Activated T-helper 1 cell treated with anti-CD3 and anti-CD28 coated beads, Interleukin-2, amount 50 U/mL, for 16 hours (primary cell): ENCODE measurements around the gene CNTNAP2.

Experiments
- DNase-seq, 2 donors: peaks; one replicate each; pipeline ENCODE4 v3.0.0-alpha.2; 2020; ENCODE audit warnings: low read depth in 1 of 2, low spot score in 1 of 2

The CNTNAP2 gene

GRCh38 chr7:147196481-147196880, 1079.9 kb downstream of the CNTNAP2 start:
- DNase-seq, result no peak

GRCh38 chr7:147197006-147197405, 1080.4 kb downstream of the CNTNAP2 start:
- DNase-seq, result no peak

GRCh38 chr7:147199868-147200267, 1083.3 kb downstream of the CNTNAP2 start:
- no peak for DNase-seq

DNA sequence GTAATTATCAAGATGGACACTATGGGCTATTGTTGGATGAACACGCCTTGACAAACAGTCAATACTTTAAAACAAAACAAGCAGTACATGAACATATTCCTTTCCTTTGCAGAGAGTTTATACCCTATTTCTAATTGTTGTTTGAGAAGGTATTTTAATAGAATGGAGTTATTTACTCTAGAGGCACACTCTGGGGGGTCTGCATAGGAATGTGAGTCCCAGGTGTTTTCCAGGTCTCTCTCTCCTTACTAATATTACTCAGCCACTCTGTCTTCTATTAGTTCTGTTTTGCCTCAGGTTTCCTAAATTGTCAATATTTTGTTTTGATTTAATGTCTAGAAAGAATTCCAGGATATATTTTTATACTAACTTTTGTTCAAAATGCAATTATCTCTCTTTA, 1091.4 kb downstream of the CNTNAP2 start:
- no peak for DNase-seq

- DNase-seq, result no peak
Measured at GRCh38 chr7:147231275-147231674, 1114.7 kb downstream of the CNTNAP2 start.

DNA sequence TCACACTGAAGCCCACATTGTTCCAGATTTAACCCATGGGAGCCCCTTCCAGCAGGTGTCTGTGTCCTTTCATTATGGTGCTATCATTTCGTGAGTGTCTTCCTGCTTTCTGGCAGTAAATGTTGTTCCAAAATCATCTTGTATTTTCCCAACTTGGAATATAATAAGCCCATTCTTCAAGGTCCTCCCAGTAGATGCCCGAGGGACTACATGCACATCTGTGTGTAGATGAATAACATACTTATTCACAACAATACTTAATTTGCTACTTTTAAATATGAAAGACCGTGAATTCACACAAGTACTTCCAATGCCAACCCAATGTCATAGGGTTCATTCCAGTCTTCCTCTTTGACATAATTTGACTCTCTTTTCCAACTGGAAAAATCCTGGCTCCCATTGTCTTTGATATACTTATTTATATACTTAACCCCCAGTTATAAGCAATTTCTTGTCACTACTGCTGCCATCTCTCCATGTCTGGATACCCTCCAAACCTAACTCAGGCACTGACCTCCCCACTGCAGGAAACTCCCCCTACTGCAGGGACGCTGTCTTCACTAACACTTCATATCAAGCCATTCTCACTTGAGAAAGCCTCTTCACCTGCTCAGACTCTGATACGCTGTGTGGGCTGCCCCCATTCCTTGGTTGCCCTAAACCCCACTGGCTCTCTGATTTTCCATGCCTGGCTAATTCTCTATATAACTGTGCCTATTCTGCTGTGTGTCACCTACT, 1119.2 kb downstream of the CNTNAP2 start:
- no peak for DNase-seq

DNA sequence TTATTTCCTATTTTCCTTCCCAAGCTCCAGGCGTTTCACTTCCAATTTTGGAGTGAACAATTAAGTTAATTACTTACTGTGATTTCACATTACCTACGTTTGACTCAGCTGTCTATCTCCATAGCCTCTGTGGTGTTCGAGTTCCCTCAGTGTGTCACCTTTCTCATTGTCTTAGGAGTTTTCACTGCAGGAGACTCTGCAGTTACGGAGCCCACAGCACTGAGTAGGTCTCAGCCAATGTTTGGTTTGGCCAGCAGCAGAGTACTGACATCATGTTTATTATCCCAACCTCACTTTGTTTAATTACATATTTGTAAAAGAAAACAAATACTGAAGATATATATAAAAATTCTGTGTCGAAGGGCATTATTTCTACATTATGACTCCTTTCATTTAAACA, 1123.9 kb downstream of the CNTNAP2 start:
- no peak for DNase-seq

DNA sequence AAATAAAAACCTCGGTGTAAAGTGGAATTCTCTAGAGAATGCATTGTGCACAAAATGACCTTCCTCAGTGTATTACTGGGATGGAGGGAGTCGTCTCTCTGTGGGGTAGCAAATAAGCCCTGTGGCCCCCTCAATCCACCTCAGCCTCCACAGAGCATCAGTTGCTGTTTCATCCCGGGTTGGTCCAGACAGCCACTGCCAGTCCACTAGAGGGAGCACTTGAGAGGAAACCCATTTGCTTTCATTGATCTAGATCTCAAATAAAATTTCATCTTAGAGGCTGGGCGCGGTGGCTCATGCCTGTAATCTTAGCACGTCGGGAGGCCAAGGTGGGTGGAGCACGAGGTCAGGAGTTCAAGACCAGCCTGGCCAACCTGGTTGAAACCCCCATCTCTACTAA, 1128.7 kb downstream of the CNTNAP2 start:
- no peak for DNase-seq

DNA sequence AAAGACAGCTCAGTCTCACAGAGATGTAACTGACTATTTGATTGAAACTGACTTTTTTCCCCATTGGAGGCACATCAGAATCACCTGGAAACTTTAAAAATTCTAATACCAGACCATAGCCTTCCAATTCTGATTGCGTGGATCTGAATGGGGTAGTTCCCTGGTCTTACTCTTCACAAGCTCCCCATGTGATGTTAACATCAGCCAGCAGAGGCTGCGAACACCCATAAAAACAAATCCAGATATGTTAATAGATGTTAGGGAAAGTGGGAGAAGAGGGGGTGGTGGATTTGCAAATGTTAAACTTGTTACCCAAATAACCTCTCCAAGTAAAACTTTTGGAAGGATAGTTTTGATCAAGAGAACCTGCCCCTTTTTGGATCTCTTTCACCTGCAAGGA, 1133.4 kb downstream of the CNTNAP2 start:
- DNase-seq, result no peak

- no peak for DNase-seq
Measured at GRCh38 chr7:147251751-147252325, 1135.2 kb downstream of the CNTNAP2 start.

DNA sequence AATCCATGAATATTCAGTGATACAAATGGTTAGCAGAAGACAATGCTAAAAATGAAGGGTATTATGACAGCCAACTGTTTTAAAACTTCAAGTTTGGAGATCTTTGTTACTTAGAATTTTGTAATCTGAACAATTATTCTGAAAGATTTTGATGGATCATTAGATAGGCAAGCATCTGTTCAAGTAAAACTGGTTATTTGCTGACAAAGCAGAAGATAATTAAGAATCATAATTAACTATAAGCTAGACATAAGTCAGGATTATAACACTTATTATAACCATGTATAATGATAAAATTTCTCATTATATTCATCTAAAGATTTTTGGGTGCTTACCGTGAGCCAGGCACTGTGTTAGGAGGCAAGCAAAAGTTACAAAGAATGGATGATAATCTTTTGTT, 1145.1 kb downstream of the CNTNAP2 start:
- no peak for DNase-seq

GRCh38 chr7:147265528-147265927, 1148.9 kb downstream of the CNTNAP2 start:
- no peak for DNase-seq

GRCh38 chr7:147276106-147276505, 1159.5 kb downstream of the CNTNAP2 start:
- DNase-seq, result no peak

- DNase-seq, result no peak
Measured at GRCh38 chr7:147276783-147277370, 1160.3 kb downstream of the CNTNAP2 start.

DNA sequence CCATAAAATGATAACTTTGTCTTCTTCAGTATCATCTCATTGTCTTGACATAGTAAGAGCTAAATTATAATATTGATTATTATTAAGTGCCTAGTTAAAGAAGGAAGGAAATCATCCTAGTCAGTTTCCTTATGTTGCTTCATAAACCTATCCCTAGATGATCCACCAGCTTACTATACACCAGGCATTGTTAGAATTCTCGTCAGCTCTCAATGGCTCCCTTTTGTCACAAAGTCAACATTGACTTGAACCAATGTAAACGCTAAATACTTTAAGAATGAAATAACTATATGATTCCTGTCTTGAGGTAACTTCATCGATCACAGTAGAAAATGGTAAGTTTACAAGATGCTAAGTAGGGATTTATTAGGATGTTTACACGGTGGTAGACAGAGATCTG, 1162.9 kb downstream of the CNTNAP2 start:
- no peak for DNase-seq

GRCh38 chr7:147279964-147280374, 1163.4 kb downstream of the CNTNAP2 start:
- DNase-seq, result no peak

GRCh38 chr7:147282204-147282603, 1165.6 kb downstream of the CNTNAP2 start:
- no peak for DNase-seq

GRCh38 chr7:147296201-147296600, 1179.6 kb downstream of the CNTNAP2 start:
- no peak for DNase-seq

GRCh38 chr7:147296986-147297385, 1180.4 kb downstream of the CNTNAP2 start:
- DNase-seq, result no peak

- DNase-seq, result no peak
Measured at GRCh38 chr7:147298611-147299043, 1182.0 kb downstream of the CNTNAP2 start.

- DNase-seq, result no peak
Measured at GRCh38 chr7:147300293-147300692, 1183.7 kb downstream of the CNTNAP2 start.

GRCh38 chr7:147304376-147304775, 1187.8 kb downstream of the CNTNAP2 start:
- no peak for DNase-seq

DNA sequence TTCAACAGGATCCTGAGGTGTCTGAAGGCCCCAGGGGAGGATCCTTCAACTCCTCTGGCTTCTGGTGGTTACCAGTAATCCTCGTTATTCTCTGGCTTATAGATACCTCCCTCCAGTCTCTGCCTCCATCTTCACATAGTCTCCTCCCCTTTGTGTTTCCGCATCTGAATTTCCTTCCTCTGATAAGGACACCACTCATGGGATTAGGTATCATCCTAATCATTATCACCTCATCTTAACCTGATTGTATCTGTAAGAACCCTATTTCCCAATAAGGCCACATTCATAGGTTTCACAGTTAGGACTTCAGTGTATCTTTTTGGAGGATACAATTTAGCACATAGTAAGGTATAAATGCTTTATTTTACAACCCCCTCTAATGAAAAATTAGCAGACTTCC, 1189.2 kb downstream of the CNTNAP2 start:
- DNase-seq, result no peak
